Mesendoderm (in vitro differentiated cells): ENCODE measurements around the gene LCORL.

Source experiments
- DNase-seq: peaks from one replicate; pipeline ENCODE4 v3.0.0; 2013
- H2AK5ac ChIP-seq: 2 replicates; pipeline ENCODE4 v1.6.1; 2013; ENCODE audit warnings: low read length, inconsistent platforms
- H2BK120ac ChIP-seq: 2 replicates; pipeline ENCODE4 v1.6.1; 2013; ENCODE audit warnings: low read depth, mild to moderate bottlenecking, low read length, moderate library complexity, mixed read lengths
- H2BK15ac ChIP-seq: replicated peaks from 2 replicates; pipeline ENCODE4 v1.6.1; 2013; ENCODE audit warnings: low read depth, mild to moderate bottlenecking, moderate library complexity
- H2BK5ac ChIP-seq: 2 replicates; pipeline ENCODE4 v1.6.1; 2013; ENCODE audit warnings: low read length, inconsistent platforms
- H3K18ac ChIP-seq: 2 replicates; pipeline ENCODE4 v1.6.1; 2013; ENCODE audit warnings: mild to moderate bottlenecking, low read length, mixed read lengths
- H3K23ac ChIP-seq: one replicate; pipeline ENCODE4 v1.6.1; 2013; ENCODE audit warnings: low read length
- H3K27ac ChIP-seq: 2 replicates; pipeline ENCODE4 v1.5.1; 2013; ENCODE audit warnings: low read depth, mild to moderate bottlenecking, inconsistent platforms, low read length, moderate library complexity
- H3K27me3 ChIP-seq: 2 replicates; pipeline ENCODE4 v1.6.1; 2013; ENCODE audit warnings: low read length, control low read depth, mild to moderate bottlenecking, inconsistent platforms; ENCODE audit not compliant: insufficient read depth, poor library complexity
- H3K36me3 ChIP-seq: 2 replicates; pipeline ENCODE4 v1.6.1; 2013; ENCODE audit warnings: low read length, inconsistent platforms; ENCODE audit not compliant: control insufficient read depth, insufficient read depth
- H3K4ac ChIP-seq: one replicate; pipeline ENCODE4 v1.6.1; 2013; ENCODE audit warnings: low read depth, mild to moderate bottlenecking, low read length, moderate library complexity
- H3K4me1 ChIP-seq: 2 replicates; pipeline ENCODE4 v1.6.1; 2013; ENCODE audit warnings: low read depth, low read length, inconsistent platforms; ENCODE audit not compliant: control insufficient read depth
- H3K4me2 ChIP-seq: 2 replicates; pipeline ENCODE4 v1.6.1; 2013; ENCODE audit warnings: low read length
- H3K4me3 ChIP-seq: 2 replicates; pipeline ENCODE4 v1.5.1; 2013; ENCODE audit warnings: mild to moderate bottlenecking, low read length
- H3K56ac ChIP-seq: one replicate; pipeline ENCODE4 v1.6.1; 2013; ENCODE audit warnings: low read length
- H3K79me1 ChIP-seq: 2 replicates; pipeline ENCODE4 v1.6.1; 2013; ENCODE audit warnings: low read length, inconsistent platforms
- H3K79me2 ChIP-seq: 2 replicates; pipeline ENCODE4 v1.6.1; 2013; ENCODE audit warnings: mild to moderate bottlenecking, low read length; ENCODE audit not compliant: control insufficient read depth, insufficient read depth
- H3K9ac ChIP-seq: 2 replicates; pipeline ENCODE4 v1.6.1; 2013; ENCODE audit warnings: low read length, inconsistent platforms
- H4K5ac ChIP-seq: one replicate; pipeline ENCODE4 v1.6.1; 2013; ENCODE audit warnings: low read length
- H4K8ac ChIP-seq: one replicate; pipeline ENCODE4 v1.6.1; 2013; ENCODE audit warnings: low read depth, mild to moderate bottlenecking, control low read depth, low read length, moderate library complexity
- WGBS: extraction: QIAGEN DNeasy Blood & Tissue Kit; methylation state at CpG from one replicate; pipeline ENCODE4 v1.1.7; 2013; ENCODE audit warnings: low lambda C conversion rate, missing lambda C conversion rate; ENCODE audit not compliant: insufficient coverage; ENCODE audit errors: extremely low coverage; 5-methylcytosine and 5-hydroxymethylcytosine counted together

The LCORL gene

DNA sequence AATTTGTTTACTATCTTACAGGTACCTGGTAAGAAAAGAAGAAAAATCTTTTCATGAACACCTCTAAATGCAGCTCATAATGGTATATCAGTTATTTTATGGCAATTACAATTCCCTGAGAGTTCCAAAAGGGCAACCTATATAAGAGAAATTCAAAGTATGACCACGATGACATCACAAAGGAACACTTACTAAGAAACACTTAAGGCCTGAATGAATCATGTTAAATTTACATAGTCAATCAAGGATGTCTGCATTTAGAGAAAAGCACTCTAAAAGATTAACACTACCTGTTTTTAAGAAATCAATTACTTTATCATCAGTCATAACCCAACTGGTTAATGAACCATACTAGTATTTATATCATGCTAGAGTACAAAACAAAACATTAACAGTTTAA, 63.9 kb downstream of the LCORL start:
- no peaks in the 10 kb centered on the region for H3K36me3 ChIP-seq
- H2AK5ac ChIP-seq, result no peak overlapping the region
- no peak overlapping the region for H3K4ac ChIP-seq
- H3K4me2 ChIP-seq, result no peak overlapping the region
- no peak overlapping the region for H2BK120ac ChIP-seq
- no peaks in the 10 kb centered on the region for H3K79me2 ChIP-seq
- DNase-seq, result no peak
- WGBS, result no CpG with 5 or more reads among the region's 1 CpG
- H2BK5ac ChIP-seq, result no peak overlapping the region
- H3K27ac ChIP-seq, result no peak overlapping the region
- no peak overlapping the region for H3K23ac ChIP-seq
- no peak overlapping the region for H3K4me3 ChIP-seq
- no peak overlapping the region for H4K5ac ChIP-seq
- H3K56ac ChIP-seq, result no peak overlapping the region
- H3K18ac ChIP-seq, result no peak overlapping the region
- H4K8ac ChIP-seq, result no peak overlapping the region
- no peaks in the 10 kb centered on the region for H3K27me3 ChIP-seq
- no peak overlapping the region for H3K9ac ChIP-seq
- H3K4me1 ChIP-seq, result no peaks in the 10 kb centered on the region
- H3K79me1 ChIP-seq, result no peaks in the 10 kb centered on the region
- H2BK15ac ChIP-seq, result no peak overlapping the region

DNA sequence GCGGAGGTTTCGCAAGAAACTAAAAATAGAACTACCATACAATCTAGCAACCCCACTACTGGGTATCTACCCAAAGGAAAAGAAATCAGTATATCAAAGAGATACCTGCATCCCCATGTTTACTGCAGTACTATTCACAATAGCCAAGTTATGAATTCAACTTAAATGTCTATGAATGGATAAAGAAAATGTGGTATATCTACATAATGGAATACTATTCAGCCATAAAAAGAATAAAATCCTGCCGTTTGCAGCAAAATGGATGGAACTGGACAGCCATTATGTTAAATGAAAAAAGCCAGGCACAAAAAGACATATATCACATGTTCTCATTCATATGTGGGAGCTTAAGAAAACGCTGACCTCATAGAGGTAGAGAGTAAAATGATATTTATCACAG, 65.3 kb downstream of the LCORL start:
- no peaks in the 10 kb centered on the region for H3K4me1 ChIP-seq
- no peak overlapping the region for H3K27ac ChIP-seq
- WGBS, result no CpG with 5 or more reads among the region's 4 CpGs
- no peak overlapping the region for H3K23ac ChIP-seq
- H3K18ac ChIP-seq, result no peak overlapping the region
- no peak for DNase-seq
- no peak overlapping the region for H3K56ac ChIP-seq
- no peaks in the 10 kb centered on the region for H3K27me3 ChIP-seq
- no peak overlapping the region for H4K5ac ChIP-seq
- no peak overlapping the region for H3K4me2 ChIP-seq
- H4K8ac ChIP-seq, result no peak overlapping the region
- no peak overlapping the region for H2BK15ac ChIP-seq
- no peak overlapping the region for H3K4ac ChIP-seq
- no peak overlapping the region for H3K4me3 ChIP-seq
- no peak overlapping the region for H2BK5ac ChIP-seq
- no peak overlapping the region for H2BK120ac ChIP-seq
- H3K79me1 ChIP-seq, result no peaks in the 10 kb centered on the region
- H3K79me2 ChIP-seq, result no peaks in the 10 kb centered on the region
- no peak overlapping the region for H2AK5ac ChIP-seq
- H3K36me3 ChIP-seq, result no peaks in the 10 kb centered on the region
- no peak overlapping the region for H3K9ac ChIP-seq

DNA sequence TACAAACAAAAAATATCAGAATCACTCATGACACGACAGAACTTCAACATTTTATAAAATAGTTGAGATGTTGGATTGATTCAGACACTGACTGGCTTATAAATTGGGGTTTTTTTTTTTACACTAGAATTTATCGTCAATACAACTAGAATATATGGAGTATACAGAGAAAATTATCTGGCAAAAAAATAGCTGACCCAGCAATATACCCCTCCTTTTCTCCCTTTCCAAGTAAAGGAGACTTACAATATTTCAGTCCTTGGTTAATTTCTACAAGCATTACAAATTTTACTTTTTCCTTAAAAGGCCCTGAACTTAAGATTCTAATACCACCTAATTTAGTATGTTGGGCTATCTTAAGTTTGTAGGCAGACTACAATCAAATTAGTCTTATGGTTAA, 76.3 kb downstream of the LCORL start:
- Histone ChIP-seq H3K79me1 (no peaks in the 10 kb centered on the region), H4K8ac (no peak overlapping the region), H3K4me1 (no peaks in the 10 kb centered on the region), H3K56ac (no peak overlapping the region), H3K4me3 (no peak overlapping the region), H3K23ac (no peak overlapping the region), H2BK15ac (no peak overlapping the region), H3K27ac (no peak overlapping the region), H3K79me2 (no peaks in the 10 kb centered on the region), H2BK5ac (no peak overlapping the region), H3K36me3 (no peaks in the 10 kb centered on the region), H3K4me2 (no peak overlapping the region), H4K5ac (no peak overlapping the region), H3K4ac (no peak overlapping the region), H3K27me3 (no peaks in the 10 kb centered on the region), H2AK5ac (no peak overlapping the region), H2BK120ac (no peak overlapping the region), H3K18ac (no peak overlapping the region), H3K9ac (no peak overlapping the region)
- no peak for DNase-seq
- WGBS, result no CpG with 5 or more reads among the region's 2 CpGs

DNA sequence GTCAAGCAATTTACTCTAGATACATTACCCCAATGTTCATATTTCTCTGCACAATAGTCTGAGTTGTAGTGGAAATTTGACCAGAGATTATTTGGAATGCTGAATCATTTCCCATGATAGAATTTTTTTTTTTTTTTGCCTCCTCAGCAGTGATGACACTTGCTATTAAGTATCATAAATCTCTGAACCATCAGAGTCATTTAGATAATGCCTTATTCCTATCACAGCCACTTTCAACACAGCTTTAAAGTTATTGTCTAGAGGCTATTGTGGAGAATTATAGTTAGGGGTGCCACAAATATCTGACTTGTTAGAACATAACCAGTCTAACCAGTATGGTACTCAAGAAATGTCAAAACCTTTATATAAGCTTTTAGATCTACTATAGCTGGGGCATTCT, 79.8 kb downstream of the LCORL start:
- Histone ChIP-seq H3K18ac (no peak overlapping the region), H3K56ac (no peak overlapping the region), H4K8ac (no peak overlapping the region), H3K4me2 (no peak overlapping the region), H4K5ac (no peak overlapping the region), H2BK120ac (no peak overlapping the region), H3K9ac (no peak overlapping the region), H3K36me3 (no peaks in the 10 kb centered on the region), H3K23ac (no peak overlapping the region), H2BK5ac (no peak overlapping the region), H3K79me2 (no peaks in the 10 kb centered on the region), H3K4me3 (no peak overlapping the region), H3K4me1 (no peaks in the 10 kb centered on the region), H2BK15ac (no peak overlapping the region), H2AK5ac (no peak overlapping the region), H3K4ac (no peak overlapping the region), H3K27ac (no peak overlapping the region), H3K79me1 (no peaks in the 10 kb centered on the region), H3K27me3 (no peaks in the 10 kb centered on the region)
- DNase-seq, result no peak

DNA sequence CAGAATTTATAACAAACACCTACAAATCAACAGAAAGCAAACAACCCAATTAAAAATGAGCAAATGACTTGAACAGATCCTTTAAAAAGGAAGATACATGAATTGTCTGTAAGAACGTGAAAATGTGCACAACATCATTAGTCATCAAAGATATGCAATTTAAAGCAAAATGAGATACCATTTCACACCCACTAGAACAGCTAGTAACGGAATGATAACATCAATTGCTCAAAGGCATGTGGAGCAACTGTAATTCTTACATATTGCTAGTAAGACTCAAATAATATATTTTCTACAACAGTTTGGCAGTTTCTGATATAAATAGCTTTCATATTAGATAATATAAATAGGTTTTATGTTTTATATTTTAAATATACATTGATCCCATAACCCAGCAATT, 82.5 kb downstream of the LCORL start:
- no peak overlapping the region for H2AK5ac ChIP-seq
- no peak overlapping the region for H3K9ac ChIP-seq
- H3K18ac ChIP-seq, result no peak overlapping the region
- no peak for DNase-seq
- no peak overlapping the region for H3K56ac ChIP-seq
- no peaks in the 10 kb centered on the region for H3K79me1 ChIP-seq
- H3K4ac ChIP-seq, result no peak overlapping the region
- H3K36me3 ChIP-seq, result no peaks in the 10 kb centered on the region
- H3K27ac ChIP-seq, result no peak overlapping the region
- no peak overlapping the region for H3K4me3 ChIP-seq
- H2BK5ac ChIP-seq, result no peak overlapping the region
- no peak overlapping the region for H3K23ac ChIP-seq
- no peaks in the 10 kb centered on the region for H3K79me2 ChIP-seq
- no CpG with 5 or more reads among the region's 2 CpGs for WGBS
- no peak overlapping the region for H4K5ac ChIP-seq
- no peak overlapping the region for H3K4me2 ChIP-seq
- no peak overlapping the region for H2BK120ac ChIP-seq
- H2BK15ac ChIP-seq, result no peak overlapping the region
- H3K4me1 ChIP-seq, result no peaks in the 10 kb centered on the region
- no peak overlapping the region for H4K8ac ChIP-seq
- H3K27me3 ChIP-seq, result no peaks in the 10 kb centered on the region

DNA sequence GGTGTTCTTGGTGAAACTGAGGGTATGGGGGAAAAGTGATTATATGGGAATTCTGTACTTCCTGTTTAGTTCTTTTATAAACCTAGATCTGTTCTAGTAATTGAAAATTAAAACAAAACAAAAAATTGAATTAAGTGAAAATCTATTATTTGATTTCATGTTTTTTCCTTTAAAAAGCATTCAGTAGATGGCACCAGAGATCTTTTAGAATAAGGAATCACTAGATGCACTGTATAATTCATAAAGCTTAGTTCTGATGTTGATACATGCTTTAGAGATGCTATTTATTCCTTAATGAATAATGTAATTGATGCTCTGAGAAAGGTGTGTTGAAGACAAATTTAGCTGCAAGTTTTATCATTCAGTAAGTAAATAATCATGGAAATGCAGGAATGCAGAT, 87.3 kb downstream of the LCORL start:
- Histone ChIP-seq H3K27ac (no peak overlapping the region), H3K18ac (no peak overlapping the region), H3K4me2 (no peak overlapping the region), H4K8ac (no peak overlapping the region), H2BK120ac (no peak overlapping the region), H2BK15ac (no peak overlapping the region), H4K5ac (no peak overlapping the region), H3K9ac (no peak overlapping the region), H3K23ac (no peak overlapping the region), H2BK5ac (no peak overlapping the region), H3K4me3 (no peak overlapping the region), H3K56ac (no peak overlapping the region), H3K27me3 (no peaks in the 10 kb centered on the region), H3K79me2 (no peaks in the 10 kb centered on the region), H3K4me1 (no peaks in the 10 kb centered on the region), H2AK5ac (no peak overlapping the region), H3K36me3 (no peaks in the 10 kb centered on the region), H3K79me1 (no peaks in the 10 kb centered on the region), H3K4ac (no peak overlapping the region)
- DNase-seq, result no peak
